GM20431 (cell line): Measurements from ENCODE around the gene ANO2.

Experiments
- in situ Hi-C: fragments of 300-500 bp; cut with MseI, MboI; formaldehyde crosslinking; loops from one replicate; pipeline ENCODE4 v1.15.0; 2020; ENCODE audit warnings: low sequenced_read_pairs; ENCODE audit not compliant: unreplicated experiment

The ANO2 gene

DNA sequence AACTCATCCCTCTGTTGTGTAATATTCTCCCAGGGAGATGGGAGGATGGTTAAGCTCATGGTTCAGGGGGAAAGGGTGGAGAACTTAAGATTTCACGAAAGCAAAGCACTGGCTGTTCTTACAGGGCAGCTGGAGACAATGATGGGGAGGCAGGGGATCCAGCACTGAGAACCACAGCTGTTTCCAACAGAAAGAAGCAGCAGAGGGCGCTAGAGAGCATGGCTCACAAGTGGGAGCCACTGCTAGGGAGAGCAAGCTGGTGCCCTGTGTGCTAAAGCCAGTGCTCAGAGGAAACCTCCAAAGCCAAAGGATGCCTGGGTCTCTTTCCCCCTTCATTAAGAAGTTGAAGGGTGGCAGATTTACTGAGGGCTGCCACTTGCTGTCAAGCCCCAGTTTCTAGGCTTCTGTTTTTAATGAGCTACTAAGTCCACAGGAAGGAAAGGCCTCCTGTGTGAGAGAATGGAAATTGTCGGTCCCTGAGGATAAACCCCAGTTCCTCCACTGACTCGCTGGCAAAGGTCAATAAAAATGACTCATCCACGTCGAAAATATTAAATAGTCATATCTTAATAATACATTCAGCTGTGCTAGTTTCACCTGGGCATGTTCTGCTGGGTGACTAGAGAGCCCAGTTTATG is 199.7 kb downstream of the ANO2 start:
- in situ Hi-C loops, result no loop called here

DNA sequence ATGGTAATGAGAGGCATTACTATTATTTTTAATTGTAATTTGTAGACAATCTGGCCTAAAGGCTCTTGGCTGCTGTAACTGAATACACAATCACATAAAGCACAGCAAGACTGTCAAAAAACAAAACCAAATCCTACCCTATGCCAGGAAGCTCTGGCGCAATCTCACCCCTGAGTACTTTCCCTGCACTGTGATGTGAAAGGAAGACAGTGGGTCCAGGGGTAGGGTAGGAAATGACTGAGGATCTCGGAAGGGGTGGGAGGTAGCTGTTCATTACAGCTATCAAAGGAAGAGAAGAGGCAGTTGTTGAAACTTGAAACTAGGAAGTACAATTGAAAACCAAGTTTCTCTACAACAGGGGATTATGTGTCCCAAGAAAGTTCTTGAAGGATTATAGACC is 202.8 kb downstream of the ANO2 start:
- in situ Hi-C loops, result no loop called here

DNA sequence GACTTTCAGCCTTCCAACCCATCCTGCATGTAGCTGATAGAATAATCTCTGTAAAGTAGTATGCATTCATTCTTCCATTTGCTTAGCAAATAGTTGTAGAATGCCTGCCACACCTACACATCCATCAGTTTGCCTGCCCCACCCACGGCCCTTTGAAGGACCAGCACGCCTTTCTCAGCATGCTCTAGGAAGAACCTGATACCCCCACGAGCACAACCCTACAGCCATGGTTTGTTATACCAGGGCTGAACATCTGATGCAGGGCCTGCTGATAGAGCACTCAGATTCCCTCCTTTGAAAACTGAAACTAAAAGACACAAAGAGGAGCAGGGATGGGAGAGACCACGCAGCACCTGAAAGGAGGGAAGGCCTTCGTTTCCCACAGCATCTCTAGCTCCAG is 205.1 kb downstream of the ANO2 start:
- in situ Hi-C loops, result no loop called here

DNA sequence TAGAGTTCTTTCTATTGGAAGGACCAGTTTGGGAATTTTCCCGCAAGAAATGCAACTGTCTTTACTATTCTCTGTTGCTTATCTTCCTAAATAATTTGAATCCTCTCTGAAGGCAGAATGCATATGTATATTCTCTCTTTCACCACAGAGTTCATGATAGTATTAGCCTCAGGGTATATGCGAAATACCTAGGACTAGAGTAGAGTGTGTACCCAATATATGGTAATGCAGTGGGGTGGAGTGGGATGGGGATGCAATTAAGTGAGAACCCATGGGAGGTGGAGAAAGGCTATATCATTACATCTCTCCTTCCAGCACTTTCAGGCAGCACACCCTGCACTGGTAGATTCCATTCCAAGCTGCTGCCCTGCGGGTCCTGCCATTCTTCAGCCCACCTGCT is 207.3 kb downstream of the ANO2 start:
- in situ Hi-C loops, result no loop called here

DNA sequence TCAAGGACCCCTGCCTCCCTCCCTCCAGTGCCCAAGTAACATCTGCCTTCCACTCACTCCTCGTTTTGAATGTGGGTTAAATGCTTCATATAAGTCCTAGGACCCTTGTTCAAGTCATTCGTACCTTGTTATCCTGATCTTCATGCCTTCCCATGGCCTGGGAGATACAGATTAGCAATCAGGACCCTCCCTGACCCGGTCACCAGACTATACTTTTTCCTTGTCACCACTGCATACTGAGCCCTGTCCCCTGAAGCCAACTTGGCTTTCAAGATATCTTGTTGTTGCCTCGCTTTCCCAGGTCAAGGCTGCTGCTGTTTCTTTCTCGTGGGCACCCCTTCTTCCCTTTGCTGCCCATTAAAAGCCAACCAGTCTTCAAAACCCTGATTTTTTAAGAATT is 208.5 kb downstream of the ANO2 start:
- in situ Hi-C loops, result no loop called here

DNA sequence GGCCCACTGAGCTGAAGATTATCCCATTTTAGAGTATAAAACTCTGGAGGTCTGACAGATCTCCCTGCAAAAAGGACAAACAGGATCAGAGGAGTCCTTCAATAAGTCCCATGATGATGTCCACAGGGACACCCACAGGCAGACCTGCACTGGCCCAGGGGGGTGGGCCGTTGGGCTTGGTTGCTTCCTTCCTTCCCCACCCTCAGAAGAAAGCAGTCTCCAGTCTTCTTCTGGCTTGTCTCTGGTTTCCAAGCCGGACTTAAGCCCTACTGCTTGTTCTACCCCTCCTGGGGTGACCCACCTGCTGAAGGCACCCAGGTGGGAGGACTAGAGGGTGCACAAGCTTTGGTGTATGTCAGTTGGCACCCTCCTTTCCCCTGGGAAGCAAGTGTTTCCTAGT is 209.0 kb downstream of the ANO2 start:
- in situ Hi-C loops, result no loop called here

DNA sequence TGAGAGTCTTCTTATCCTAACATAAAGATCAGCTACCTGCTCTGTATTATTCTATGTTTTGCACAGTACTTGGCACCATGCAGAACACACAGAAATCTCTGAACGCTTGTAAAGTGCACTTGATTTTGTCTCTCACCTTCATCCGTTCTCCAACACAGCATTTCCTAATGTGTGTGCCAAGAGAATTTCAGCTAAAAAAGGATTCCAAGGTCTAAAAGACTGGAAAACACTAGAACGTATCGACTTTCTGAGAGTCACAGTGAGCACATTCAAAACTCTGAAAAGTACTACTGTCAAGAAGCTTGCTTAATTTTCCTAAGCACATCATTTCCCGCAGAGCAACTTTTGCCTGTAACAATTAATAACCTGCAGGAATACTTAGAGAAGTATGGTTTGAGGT is 211.1 kb downstream of the ANO2 start:
- in situ Hi-C loops, result no loop called here

DNA sequence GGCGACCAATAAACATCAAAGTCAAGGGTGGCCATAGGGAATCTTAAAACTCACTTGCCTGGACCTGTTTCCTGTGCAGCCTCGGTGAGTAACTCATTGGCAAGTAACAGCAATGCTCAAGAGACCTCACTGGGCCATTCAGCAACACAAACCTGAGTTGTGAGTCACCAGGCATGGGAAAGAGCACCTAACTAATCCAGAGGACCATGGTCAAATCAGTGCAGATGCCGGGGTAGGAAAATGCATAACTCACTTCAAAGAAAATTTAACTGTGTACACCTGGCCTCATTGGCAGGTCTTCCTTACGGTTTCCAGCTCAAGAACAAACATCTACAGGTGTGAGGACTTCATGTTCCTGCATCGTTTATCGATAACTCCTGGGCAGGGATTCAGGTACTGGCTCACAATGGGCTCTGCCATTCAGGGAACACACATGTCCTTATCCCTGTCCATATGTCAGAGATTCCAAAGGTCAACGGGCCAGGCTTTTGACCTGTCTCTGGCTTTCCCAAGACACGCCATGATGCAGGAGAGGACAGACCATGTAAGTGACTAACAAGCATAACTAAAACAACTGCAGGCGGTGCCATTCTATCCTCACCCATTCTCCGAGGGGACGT is 211.8 kb downstream of the ANO2 start:
- in situ Hi-C loops, result no loop called here

DNA sequence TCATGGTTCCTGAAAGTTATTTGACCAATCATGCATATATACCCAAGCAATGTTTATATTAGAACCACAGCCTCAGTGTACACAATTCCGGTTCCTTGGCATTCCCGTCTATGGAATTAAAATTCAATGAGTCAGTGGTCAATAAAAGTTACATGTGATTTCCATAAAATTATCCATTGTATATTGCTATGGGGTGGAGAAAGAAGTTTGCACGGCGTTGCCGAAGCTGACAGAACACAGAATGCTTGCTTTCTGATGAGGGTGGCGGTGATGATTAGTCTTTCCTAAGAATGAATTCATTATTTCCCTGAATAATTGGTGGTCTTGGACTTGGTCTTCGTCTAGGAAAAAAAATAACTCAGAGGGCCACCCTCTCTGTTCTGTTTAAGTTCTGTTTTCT is 214.1 kb downstream of the ANO2 start:
- in situ Hi-C loops, result no loop called here

DNA sequence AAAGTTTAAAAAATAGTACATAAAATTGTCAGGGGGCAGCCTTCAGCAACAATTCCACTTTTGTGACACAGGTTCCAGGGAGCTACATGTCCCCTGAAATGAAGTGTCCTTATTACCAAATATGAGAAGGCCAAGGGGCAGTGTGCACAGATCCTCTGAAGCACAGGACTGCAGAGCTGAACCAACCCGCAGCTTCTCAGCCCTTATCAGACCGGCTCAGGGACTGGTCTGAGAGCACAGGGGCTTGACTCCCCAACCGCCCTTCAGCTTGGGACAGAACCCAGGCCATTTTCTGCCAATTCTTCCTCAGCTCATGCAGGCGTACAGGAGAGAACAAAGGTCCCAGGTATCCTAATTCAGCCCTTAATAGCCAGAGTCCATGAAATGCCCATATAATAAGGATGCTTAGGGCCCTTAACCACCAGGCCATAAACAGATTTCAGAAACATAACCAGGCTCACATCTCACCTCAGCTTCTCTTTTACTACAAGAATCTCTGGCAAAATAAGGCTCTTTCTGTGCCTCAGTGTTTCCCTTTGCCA is 221.3 kb downstream of the ANO2 start:
- in situ Hi-C loops, result no loop called here

DNA sequence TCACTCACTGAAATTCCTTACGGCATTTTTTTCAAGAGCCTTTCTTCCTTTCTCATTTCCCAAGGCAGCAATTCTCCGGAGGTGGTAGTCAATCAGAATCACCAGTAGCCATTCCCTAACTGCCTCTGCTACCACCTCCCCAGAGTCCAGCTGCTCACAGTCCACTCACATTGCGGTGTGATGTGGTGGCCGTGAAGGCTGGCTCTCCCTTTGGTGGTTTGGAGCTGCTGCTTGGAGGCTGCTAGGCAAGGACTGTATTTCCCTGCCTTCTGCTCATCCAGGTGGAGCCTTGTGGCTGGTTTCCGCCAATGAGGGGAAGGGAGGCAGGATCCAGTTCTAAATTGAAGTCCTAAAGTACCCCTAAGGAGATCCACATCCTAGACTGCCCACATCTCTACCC is 222.0 kb downstream of the ANO2 start:
- in situ Hi-C loops, result no loop called here

DNA sequence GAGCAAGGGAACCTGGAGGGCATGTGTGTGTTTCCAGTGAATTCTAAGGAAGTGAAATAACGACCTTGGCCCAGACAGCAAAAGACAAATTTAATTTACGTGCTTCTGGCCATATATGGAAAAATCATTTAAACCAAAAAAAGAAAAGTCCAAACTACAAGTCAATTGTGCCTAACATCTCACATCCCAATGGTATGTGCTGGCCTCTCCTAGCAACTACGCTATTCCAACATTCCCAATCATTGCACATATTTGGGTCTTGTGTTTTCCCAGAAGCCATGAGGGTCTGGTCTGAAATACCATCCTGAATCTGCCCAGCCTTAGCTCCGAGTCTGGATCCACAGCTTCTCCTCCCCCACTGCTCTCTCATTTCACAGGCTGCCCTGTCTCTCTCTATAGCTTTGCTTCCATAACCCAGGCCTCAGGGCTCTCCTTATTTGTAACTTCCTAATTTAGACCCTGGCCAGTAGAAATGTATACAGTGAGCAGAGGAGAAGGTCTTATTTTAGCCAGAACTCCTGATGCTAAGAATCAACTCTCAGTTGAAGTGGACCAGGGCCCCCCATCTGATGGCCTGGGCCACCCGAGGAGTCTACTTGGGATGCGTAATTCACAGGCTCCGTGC is 224.6 kb downstream of the ANO2 start:
- in situ Hi-C loops, result no loop called here

DNA sequence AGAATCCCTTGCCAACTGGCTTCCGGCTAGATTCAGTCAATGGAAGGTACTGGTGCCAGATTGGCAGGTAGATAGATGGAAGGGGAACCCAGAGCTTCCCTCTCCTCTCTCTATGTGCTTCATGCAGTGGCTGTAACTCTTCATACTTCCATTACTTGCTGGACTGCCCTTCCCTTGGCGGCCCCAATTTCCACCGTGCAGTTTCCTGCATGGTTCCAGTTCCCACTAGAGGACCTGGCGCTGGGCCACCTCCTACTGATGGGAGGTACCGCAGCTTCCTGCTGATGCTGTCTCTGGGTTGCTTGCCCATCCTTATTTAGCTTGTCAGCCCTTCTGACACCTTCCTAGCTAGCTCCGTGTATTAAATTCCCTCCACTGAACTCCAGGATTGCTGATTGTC is 226.4 kb downstream of the ANO2 start:
- in situ Hi-C loops, result no loop called here

DNA sequence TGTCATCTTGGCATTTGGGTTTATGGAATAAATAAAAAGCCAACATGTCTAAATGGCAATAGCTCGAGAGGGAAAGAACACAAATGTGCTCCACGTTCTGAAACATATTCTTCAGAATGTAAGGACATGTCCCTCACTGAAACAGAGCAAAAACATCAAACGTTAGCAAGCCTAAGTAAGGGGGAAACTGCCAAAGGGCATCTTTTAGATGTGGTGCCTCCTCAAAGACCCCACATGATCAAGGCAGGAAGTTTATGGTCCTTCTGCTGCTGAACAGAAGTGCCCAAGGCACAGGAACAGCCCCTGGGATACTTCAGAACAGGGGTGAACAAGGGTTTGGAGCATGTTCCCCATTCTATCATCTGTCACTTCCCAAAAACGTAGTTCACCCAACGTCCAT is 227.0 kb downstream of the ANO2 start:
- in situ Hi-C loops, result no loop called here

DNA sequence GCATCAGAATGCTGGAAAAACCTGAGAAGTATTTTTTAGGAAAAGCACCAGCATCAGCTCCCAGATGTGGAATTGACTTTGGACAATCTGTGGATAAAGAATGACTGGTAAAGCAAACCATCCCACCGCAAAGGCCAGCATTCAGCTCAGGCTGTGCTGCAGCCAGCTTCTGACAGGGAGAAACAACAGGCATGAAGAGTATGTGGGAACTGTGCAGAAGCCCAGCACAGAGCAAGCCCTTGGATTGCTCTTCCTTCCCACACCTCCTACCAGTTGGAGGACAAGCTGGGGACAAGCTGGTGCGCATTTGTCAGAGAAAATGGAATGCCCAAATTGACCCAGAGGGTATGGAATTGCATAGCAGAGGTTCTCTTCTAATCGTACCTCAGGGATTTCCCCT is 228.1 kb downstream of the ANO2 start:
- in situ Hi-C loops, result no loop called here

DNA sequence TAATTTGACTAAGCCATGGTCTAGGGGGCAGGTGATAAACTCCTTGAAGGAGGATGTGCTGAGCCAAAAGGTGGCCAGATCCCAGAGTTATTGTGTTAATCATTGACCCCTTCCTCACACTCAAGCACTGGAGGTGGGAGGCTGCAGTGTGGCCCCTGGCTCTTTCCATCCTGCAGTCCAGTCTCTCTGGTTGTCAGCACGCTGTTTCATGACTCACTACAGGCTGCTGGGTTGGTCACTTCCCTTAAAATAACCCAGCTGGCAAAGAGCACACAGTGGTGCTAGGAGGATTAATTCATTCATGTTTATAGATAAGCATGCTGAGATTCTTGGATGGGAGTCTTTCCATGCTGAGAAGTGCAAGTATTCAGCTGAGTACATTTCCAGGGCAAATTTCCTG is 228.9 kb downstream of the ANO2 start:
- in situ Hi-C loops, result no loop called here

DNA sequence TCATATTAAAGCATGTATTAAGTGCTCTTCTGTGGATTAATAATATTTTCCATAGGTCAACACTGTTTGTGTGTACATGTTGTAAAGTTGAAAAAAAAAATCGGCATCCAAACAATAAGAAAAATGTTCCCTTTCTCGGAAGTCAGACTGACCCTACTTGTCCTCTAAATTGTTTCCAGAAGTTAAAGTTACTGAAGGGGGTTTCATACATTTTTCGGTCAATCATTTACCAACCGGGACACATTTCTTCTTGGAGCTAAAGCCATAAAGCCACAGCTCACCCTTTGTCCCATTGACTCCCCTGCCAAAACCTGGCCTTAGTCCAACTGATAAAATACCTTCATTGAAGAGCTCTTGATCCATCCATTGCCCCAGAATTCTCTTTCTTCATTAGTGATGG is 230.0 kb downstream of the ANO2 start:
- in situ Hi-C loops, result no loop called here

DNA sequence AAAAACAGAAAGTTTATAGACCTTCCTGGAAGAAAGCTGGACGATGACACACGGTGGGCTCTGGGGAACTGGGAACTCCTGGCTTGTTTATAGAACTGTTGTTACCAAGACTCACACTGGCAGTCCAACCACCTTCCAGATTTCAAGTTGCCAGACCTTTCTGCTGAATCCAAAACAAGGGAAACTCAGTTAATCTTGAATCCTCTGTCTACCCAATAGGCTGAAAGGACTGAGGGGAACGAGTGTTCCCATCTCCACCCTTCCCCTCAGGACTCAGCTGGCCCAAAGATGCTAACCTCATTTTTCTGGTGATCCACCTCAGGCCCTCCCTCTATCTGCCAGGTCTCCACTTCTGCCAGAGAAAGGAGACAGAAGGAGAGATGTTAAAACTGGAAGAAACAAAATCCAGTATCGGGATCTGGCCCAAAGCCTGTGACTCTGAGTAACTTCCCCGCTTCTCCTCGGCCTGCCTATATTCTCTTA is 231.4 kb downstream of the ANO2 start:
- in situ Hi-C loops, result no loop called here

DNA sequence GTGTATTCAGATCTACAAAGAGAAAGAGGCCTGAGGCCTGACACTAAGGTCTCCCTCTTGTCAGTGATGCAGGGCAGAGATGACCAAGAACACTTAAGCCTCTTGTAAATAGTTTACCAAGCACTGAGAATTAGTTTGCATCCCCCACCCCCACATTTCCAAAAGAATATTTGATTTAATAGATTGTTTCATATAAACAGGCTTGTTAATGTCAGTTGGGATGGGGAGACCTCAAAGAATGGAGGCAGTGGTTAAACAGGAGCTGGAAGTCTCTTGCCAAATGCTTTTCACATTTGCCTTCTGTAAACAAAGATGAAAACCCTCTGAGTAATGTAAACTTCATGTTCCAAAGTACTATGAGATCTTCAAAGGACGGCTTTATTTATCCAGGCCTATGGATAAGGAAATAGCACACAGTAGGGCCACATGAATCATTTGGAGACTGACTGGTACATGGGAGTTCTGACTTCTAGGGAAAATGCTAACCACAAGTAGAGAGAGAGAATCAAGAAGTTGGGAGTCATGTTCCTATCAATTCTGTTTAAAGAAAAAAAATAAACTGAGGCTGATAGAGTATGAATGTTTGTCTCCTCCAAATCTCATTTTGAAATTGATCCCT is 234.7 kb downstream of the ANO2 start:
- in situ Hi-C loops, result no loop called here

DNA sequence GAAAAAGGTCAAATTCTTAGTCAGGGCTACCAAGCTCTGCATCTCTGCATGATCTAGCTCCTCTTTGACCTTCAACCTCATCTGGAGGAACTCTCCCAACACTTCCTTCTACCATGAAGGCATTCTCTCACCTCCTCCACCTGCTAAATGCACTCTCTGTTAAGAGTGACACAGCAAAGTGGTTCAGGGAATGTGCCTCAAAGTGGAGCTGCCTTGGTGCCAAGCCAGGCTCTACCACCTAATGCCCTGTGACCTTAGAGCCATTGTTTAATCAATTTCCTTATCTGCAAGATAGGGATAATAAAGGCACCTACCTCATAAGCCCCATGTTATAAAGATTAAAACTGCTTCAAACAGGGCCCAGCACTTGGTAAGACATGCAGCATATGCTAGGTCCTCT is 236.7 kb downstream of the ANO2 start:
- in situ Hi-C loops, result no loop called here

DNA sequence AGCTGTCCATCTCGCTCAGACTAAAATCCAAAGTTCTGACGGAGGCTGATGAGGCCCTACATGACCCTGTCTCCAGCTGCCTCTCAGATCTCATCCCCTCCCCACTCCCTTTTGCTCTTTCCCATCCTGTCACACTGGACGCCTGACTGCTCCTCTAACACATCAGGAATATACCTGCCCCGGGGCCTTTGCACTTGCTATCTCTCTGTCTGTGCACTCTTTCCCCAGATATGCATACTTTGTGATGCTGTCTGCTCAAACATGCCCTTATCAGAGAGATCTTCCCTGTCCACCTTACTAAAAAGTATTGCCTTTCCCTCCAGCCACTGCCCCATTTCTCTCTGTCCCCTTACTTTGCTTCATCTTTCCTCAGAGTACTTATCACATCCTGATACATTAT is 238.8 kb downstream of the ANO2 start:
- in situ Hi-C loops, result no loop called here
